ENCODE data around the gene TBCK.
"Not testable (repeated sequence)": the region's sequence is repeated elsewhere in the genome, so short reads cannot be mapped to it uniquely, and the experiment has no call there.

The TBCK gene

DNA sequence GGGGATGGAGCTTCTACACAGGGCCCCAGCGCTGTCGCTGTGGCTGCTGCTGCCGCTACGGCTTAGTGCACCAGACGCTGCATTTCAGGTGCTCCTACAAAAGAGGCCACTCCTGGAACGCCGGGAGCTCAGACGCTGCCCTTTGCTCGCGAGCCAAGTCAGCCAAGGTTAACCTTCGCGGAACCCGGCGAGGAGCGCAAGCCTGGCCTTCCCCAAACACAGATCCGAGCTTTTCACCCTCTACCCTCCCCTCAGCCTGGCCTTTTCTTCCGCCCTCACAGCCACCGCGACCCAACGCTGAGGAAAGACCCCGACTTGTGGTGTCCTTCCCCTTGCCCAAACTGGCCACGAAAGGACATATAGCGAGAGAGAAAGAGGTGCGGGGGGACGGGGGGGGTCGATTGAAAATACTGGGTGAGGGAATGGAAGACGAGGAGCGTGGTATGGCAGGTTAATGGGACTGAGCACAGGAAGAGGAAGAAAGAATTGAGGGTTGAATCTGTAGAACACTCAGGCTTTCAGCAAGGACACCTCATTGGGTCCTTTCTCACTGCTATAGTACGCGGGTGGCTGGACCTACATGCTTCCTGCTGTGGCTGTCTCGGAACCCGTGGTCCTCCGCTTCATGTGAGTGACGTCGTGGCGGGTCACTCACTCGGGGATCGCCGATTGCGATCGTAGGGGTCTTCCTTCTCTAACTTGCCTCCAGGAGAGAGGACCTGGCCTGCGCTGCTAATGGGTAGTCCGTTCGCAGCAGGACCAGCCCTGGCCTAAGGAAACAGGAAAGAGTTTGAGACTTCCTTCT, at the start of gene TBCK, which contains the start of gene AIMP1:
TSS of gene TBCK (minus strand) at position 242 of the 805 bp plus-strand sequence. CDS start 7,249 bp downstream, outside the sequence.
TSS of gene AIMP1 (plus strand) at position 583 of the 805 bp plus-strand sequence. CDS start 8,460 bp downstream, outside the sequence.
- DNase-seq = peak; percentile 77 to 97 (median 85)

DNA sequence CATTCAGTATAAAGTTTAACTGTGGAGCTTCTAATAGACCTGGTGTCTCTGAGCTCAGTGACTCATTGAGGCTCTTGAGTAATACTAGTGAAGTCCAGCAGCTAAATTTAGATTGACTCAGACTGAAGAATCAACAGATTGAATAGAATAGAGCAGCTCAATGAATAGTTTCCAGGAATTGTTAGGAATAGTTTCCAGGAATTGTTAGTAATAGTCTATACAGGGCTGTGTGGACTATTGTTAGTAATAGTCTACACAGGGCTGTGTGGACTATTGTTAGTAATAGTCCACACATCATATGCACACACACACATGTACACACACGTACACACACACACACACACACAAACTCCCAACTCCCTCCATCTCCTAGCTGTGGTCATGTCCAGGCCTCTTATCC, 49.6 kb upstream of the TBCK start:
- DNase-seq = no peak

DNA sequence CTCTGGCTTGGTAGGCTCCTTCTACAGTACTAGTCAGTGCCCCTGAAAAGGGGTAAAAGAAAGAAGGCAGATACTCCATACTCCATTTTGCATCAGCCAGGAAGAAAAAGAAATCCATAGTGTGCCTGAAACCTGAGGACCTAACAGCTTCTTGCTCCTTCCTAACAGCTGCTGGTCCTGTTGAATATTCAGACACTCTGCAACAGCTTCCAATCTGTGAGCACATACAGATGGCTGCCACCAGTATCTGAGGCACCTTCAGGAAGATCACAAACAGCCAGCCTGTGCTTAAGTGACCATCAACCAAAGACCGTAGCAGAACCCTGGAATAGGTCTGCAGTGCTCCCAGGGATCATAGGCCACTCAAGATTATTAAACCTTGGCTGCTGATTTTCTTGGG, 48.3 kb upstream of the TBCK start:
- DNase-seq = no peak

GRCh38 chr4:106362086-106362825, 46.2 kb upstream of the TBCK start:
- DNase-seq = no peak

DNA sequence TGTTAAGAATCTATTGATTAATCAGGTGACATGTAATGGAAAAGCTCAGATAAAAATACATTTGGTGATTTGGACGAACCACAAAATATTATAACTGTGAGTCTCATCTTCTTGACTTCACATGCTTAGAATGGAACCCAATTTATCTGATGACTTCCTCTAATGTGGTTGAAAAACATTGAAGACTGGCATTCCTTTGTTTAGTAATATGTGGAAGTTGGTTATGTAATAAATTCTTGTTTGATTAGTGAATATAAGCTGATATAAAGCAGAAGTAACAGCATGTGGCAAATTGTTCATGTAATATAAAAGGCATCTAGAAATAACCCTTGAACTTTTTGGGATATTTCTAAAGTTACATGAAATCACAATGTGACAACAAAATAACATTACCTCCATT, 42.9 kb upstream of the TBCK start:
- DNase-seq = no peak

DNA sequence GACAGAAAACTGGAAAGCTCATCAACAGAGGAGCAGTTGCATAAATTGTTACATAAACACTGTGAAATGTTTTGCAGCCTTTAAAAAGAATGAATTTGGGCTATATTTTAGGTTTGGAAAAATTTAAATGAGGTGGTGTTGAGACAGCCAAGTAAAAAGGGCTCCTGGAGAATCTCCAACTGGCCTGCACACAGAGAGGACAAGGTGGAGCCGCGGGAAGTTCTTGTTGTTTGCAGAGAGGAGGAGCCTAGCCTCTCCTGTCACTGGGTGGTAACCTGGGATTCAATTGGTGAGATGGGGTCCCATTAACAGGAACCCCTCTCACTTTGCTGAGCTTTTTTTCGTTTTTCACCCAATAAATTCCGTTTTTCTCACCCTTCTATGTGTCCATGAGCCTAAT, 39.2 kb upstream of the TBCK start:
- no peak for DNase-seq

GRCh38 chr4:106353786-106354185, 37.8 kb upstream of the TBCK start:
- DNase-seq = no peak

DNA sequence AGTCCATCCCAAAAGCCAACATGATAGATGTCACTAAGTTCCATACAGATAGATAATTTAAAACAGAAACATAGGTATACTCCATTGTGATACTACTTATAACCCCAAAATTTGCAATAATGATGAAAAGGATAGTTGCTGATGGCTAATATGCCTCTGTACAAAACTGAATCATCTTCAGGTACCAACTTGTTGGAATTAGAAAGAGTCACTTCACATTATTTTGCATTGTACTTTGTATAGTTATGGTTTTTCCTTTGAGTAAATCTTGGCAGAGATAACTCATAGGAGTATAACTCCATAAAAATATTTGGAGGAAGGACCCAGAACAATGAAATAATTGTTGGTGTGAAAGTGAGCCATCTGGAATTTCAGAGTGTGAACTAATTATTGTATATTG, 35.0 kb upstream of the TBCK start:
- DNase-seq = no peak

DNA sequence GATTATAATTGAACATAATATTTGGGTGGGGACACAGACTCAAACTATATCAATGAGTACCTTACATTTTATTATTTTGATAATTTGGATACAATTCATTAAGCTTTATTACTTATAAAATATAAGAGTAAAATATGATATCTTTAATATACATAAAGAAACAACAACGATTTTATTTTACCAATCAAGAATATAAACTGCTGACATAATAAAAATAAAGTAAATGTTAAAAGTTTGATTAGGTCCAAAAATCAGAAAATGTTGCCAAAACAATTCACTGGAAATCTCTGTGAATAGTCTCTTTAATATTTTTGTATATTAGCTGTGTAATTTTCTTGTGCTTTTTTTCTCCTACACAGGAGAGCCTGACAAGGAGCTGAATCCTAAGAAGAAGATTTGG, 31.2 kb upstream of the TBCK start:
- DNase-seq = no peak

GRCh38 chr4:106344647-106344970, 28.6 kb upstream of the TBCK start:
- no peak for DNase-seq

DNA sequence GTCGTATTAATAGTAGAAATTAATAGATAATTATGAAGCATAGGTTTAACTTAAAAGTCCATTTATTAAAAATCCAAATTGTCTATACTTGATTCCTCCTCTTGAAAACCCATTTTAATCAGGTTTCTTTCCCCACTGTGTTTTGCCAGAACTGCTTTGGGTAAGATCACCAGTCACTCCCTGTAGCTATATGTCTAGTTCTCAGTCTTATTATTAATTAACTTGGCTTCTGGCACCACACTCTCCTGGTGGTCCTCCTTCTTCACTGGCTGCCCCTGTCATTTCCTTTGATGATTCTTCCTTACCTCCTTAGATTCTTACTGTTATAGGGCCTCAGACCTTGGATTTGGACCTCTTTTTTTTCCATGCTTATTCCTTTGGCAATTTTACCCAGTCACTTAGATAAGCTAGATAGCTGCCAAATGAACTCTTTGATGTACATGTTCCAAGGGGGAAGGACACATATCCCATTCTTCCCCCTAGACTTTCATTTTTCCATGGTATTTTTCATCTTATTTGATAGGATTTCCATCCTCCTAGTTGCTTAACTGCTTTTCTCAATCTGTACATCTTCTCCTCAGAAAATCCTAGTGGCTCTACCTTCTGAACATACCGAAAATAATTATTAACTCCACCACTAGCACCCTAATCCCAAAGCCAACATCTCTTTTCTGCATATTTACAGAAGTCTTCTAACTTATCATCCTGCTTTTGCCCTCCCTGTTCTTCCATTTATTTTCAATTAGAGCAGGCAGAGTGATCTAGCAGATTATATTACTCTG, 28.0 kb upstream of the TBCK start:
- no peak for DNase-seq

GRCh38 chr4:106340774-106341173, 24.8 kb upstream of the TBCK start:
- DNase-seq = no peak

- no peak for DNase-seq
These were observed 23.4 kb upstream of the TBCK start for GRCh38 chr4:106339431-106339830.

DNA sequence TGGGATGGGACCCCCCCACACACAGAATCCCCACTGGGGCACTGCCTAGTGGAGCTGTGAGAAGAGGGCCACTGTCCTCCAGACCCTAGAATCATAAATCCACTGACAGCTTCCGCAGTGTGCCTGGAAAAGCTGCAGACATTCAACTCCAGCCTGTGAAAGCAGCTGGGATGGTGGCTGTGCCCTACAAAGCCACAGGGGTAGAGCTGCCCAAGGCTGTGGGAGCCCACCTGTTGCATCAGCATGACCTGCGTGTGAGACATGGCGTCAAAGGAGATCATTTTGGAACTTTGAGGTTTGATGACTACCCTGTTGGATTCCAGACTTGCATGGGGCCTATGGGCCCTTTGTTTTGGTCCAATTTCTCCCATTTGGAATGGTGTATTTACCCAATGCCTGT, 22.7 kb upstream of the TBCK start:
- DNase-seq = no peak

DNA sequence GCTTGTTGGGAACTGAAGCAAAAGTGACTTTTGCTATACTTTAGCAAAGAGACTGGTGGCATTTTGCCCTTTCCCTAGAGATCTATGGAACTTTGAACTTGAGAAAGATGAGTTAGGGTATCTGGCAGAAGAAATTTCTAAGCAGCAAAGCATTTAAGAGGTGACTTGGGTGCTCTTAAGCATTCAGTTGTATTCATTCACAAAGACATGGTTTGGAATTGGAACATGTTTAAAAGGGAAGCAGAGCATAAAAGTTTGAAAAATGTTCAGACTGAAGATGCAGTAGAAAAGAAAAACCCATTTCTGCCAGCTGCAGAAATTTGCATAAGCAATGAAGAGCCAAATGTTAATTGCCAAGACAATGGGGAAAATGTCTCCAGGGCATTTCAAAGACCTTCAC, 21.9 kb upstream of the TBCK start:
- no peak for DNase-seq

- DNase-seq = no peak
These were observed 20.6 kb upstream of the TBCK start for GRCh38 chr4:106336618-106337017.

DNA sequence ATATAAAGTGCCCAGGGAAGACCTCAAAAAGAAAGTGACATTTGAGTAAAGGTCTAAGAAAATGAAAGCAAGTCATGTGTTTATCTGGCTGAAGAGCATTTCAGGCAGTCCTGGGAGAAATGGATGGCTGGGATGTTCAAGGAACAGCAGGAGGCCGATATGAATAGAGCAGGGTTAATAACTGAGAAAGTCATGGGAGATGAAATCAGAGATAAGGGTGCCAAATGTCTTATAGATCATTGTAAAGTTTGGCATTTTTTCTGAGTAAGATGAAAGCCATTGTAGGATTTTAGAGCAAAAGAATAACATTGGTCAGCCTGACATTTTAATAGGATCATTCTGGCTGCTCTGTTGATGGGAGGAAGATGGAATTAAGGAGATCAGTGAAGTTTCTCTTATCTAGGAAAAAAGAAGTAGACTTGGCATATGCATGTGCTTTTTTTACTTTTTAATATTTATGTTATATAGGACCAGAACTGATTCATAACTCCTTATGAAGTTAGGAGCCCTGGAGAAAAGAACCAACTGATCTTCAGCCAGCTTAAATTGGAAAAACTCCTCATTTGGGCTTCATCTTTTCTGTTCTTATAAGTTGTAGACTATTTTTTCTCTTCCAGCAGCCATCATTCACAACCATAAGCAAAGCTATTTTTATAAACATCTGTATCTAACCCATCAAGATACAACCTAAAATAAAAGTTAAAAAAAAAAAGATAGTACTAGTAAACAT, 18.9 kb upstream of the TBCK start:
- no peak for DNase-seq

DNA sequence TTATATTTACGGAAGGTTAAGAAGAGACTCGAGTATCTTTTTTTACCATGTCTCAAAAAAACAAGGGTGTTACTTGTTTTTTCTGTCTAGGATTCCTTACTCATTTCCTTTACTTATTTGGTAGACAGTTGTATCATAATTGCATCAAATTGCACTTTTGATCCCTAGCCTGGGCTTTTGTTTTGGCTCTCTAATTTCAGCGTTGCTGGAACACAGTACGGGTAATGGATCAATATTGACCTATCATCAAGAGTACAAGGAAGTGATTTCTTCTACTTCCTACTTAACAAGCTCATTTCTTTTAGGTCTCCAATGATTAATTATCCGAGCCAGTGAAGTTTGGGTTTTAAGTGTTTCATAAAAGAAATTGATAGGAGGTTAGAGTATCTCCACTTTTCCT, 17.2 kb upstream of the TBCK start:
- DNase-seq = no peak

DNA sequence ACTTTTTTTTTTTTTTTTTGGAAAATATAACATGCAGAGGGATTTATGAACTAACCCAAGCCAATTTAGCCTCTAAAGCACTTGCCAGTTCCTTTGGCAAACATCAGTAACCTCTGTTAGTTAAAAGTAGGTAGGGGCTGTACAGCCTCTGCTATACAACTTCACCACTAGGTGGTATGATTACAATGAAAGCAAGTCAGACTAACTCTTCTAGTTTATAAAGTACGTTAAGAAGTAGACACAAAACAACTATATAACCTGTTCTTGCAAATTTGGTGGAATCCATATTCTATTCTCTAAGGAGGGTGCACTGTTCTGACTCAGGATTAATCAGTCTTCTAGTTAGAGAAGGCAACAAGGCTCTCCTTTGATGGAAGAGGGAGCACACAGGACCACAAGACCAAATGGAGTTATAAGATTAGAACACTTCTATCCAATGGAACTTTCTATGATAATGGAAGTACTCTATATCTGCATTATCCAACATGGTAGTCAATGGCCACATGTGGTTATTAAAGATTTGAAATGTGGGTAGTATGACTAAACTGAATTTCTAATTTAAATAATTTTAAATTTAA, 13.1 kb upstream of the TBCK start:
- DNase-seq = no peak

DNA sequence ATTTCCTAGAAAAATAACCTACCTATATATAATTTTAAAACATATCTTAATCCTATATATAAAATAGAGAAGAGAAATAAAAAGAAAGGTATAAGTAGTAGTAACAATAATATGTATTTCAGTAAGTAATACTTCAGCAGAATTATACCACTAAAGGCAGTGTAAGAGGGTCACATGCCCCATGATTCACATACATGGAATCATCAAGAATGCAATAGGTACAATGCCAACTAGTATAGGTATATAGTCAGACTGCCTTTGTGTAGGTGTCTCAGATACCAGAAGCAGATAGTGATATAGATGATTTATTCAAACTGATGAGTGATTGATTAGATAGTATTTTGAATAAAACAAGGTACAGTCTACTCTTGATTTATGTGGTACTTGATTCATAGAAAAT, 9.8 kb upstream of the TBCK start:
- DNase-seq = no peak

DNA sequence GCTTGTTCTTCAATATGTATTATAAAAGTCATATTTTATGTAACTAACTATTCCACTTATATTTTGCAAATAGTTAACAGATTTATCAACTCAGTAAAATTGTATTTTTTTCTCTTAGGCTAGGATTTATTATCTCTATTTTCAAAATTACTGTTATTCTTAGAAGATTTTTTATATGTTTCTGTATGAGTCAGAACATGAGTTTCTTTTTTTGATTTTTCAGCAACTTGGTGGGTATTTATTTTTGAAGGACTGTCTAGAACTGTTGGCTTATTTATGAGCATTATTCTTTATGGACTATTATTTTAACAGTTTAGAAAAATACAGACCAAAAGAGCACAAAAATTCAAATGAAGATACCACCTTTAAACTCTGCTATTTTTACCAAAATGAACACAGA, 7.1 kb upstream of the TBCK start:
- DNase-seq = no peak

DNA sequence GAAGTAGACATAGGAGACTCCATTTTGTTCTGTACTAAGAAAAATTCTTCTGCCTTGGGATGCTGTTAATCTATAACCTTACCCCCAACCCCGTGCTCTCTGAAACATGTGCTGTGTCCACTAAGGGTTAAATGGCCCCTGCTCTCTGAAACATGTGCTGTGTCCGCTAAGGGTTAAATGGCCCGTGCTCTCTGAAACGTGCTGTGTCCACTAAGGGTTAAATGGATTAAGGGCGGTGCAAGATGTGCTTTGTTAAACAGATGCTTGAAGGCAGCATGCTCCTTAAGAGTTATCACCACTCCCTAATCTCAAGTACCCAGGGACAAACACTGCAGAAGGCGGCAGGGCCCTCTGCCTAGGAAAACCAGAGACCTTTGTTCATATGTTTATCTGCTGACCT, 5.8 kb upstream of the TBCK start:
- DNase-seq = not testable (repeated sequence)

DNA sequence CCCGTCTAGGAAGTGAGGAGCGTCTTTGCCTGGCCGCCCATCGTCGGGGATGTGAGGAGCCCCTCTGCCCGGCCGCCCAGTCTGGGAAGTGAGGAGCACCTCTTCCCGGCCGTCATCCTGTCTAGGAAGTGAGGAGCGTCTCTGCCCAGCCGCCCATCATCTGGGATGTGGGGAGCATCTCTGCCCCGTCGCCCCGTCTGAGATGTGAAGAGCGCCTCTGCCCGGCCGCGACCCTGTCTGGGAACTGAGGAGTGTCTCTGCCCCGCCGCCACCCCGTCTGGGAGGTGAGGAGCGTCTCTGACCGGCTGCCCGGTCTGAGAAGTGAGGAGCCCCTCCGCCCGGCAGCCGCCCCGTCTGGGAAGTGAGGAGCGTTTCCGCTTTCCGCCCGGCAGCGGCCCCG, 5.2 kb upstream of the TBCK start:
- DNase-seq = not testable (repeated sequence)
